Left lobe of liver (tissue), 2 donors: Measurements from ENCODE around the gene LHX2. TPM values are rescaled to one million over a fixed set of nuclear protein-coding genes. Genes with fewer than 3 reads are reported as not detected.

Source experiments
- ATAC-seq: fragments of 200-7000 bp; cut with Tn5 transposase; one replicate; pipeline ENCODE4 v1.9.1; 2020; ENCODE audit warnings: mild to moderate bottlenecking, moderate library complexity
- DNase-seq: peaks from one replicate; pipeline ENCODE4 v3.0.0-alpha.2; 2020; ENCODE audit warnings: low spot score
- total RNA-seq: library from RNA; stranded (reverse); gene quantifications from one replicate; pipeline ENCODE4 v1.2.1, GENCODE V29; 2021
- donor health status: DM: no; HTN: no; CAD: no; lungs with moderate emphysema.
- donor health status: DM: no; HTN: yes; CAD: no.

LHX2 gene
- total RNA-seq, 1 donor from 2014 or later, result 2.9 TPM

- DNase-seq (no peak), ATAC-seq (no peak)
Measured at GRCh38 chr9:123998970-123999621, 12.5 kb upstream of the LHX2 start.

- DNase-seq, result no peak
- ATAC-seq, result peak; percentile 28
Measured at GRCh38 chr9:123999661-124000060, 11.9 kb upstream of the LHX2 start.

GRCh38 chr9:124000161-124000783, 11.3 kb upstream of the LHX2 start:
- DNase-seq (no peak), ATAC-seq (no peak)

GRCh38 chr9:124000784-124001457, 10.6 kb upstream of the LHX2 start:
- no peak for ATAC-seq
- no peak for DNase-seq

- no peak for ATAC-seq
- no peak for DNase-seq
Measured at GRCh38 chr9:124001458-124001799, 10.1 kb upstream of the LHX2 start.

- DNase-seq, result no peak
- no peak for ATAC-seq
Measured at GRCh38 chr9:124001866-124002525, 9.6 kb upstream of the LHX2 start.

GRCh38 chr9:124003636-124004349, 7.8 kb upstream of the LHX2 start:
- ATAC-seq, result no peak
- DNase-seq, result no peak

- DNase-seq (no peak), ATAC-seq (no peak)
Measured at GRCh38 chr9:124004593-124004992, 7.0 kb upstream of the LHX2 start.

- no peak for ATAC-seq
- DNase-seq, result no peak
Measured at GRCh38 chr9:124005029-124005771, 6.4 kb upstream of the LHX2 start.

- DNase-seq (no peak), ATAC-seq (no peak)
Measured at GRCh38 chr9:124006448-124007361, 4.9 kb upstream of the LHX2 start.

GRCh38 chr9:124007565-124008302, 3.8 kb upstream of the LHX2 start:
- DNase-seq, result no peak

GRCh38 chr9:124008303-124008693, 3.3 kb upstream of the LHX2 start:
- DNase-seq (no peak), ATAC-seq (no peak)

More at GRCh38 chr9:124007565-124008302, 3.8 kb upstream of the LHX2 start:
- no peak for ATAC-seq

GRCh38 chr9:124008694-124009530, 2.7 kb upstream of the LHX2 start:
- DNase-seq (no peak), ATAC-seq (no peak)

GRCh38 chr9:124009531-124010217, 1.9 kb upstream of the LHX2 start:
- ATAC-seq (no peak), DNase-seq (no peak)

GRCh38 chr9:124010303-124010664, 1.3 kb upstream of the LHX2 start:
- ATAC-seq, result no peak

GRCh38 chr9:124010665-124011321, 775 bp upstream of the LHX2 start:
- peak; percentile 37 for ATAC-seq
- no peak for DNase-seq

More at GRCh38 chr9:124010303-124010664, 1.3 kb upstream of the LHX2 start:
- no peak for DNase-seq
